HG02798 (cell line): ENCODE measurements around the gene TROAP.
"Not testable (repeated sequence)": the region's sequence is repeated elsewhere in the genome, so short reads cannot be mapped to it uniquely, and the experiment has no call there.

Source experiments
- ATAC-seq: cut with Tn5 transposase; IDR thresholded peaks from one replicate; pipeline ENCODE4 v1.9.1; 2021; ENCODE audit warnings: mild to moderate bottlenecking; ENCODE audit not compliant: unreplicated experiment, poor library complexity

TROAP gene, protein sequence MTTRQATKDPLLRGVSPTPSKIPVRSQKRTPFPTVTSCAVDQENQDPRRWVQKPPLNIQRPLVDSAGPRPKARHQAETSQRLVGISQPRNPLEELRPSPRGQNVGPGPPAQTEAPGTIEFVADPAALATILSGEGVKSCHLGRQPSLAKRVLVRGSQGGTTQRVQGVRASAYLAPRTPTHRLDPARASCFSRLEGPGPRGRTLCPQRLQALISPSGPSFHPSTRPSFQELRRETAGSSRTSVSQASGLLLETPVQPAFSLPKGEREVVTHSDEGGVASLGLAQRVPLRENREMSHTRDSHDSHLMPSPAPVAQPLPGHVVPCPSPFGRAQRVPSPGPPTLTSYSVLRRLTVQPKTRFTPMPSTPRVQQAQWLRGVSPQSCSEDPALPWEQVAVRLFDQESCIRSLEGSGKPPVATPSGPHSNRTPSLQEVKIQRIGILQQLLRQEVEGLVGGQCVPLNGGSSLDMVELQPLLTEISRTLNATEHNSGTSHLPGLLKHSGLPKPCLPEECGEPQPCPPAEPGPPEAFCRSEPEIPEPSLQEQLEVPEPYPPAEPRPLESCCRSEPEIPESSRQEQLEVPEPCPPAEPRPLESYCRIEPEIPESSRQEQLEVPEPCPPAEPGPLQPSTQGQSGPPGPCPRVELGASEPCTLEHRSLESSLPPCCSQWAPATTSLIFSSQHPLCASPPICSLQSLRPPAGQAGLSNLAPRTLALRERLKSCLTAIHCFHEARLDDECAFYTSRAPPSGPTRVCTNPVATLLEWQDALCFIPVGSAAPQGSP

GRCh38 chr12:49322708-49323523 is at the start of gene TROAP:
Gene TROAP (plus strand): TSS chr12:49323255. CDS start chr12:49323609, 354 bp downstream.
- peak; percentile 99 for ATAC-seq

DNA sequence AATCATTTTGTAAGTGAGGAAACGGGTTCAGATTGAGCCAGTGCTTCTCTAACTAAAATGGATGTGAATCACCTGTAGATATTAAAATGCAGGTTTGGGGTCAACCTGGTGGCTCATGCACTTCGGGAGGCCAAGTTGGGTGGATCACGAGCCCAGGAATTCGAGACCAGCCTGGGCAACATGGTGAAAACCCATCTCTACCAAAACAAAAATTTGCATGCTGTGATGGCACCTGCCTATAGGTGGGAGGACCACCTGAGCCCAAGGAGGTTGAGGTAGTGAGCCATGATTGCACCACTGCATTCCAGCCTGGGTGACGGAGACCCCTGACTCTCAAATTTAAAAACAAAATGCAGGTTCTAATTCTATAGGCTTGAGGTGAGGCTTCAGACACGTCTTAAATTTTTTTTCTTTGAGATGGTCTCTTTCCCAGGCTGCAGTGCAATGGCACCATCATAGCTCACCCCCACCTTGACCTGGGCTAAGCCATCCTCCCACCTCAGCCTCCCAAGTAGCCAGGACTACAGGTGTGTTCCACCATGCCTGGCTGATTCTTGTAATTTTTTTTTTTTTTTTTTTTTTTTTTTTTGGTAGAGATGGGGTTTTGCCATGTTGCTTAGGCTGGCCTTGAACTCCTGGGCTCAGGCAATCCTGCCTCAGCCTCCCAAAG is 49.2 kb upstream of the TROAP start:
- ATAC-seq: no peak

DNA sequence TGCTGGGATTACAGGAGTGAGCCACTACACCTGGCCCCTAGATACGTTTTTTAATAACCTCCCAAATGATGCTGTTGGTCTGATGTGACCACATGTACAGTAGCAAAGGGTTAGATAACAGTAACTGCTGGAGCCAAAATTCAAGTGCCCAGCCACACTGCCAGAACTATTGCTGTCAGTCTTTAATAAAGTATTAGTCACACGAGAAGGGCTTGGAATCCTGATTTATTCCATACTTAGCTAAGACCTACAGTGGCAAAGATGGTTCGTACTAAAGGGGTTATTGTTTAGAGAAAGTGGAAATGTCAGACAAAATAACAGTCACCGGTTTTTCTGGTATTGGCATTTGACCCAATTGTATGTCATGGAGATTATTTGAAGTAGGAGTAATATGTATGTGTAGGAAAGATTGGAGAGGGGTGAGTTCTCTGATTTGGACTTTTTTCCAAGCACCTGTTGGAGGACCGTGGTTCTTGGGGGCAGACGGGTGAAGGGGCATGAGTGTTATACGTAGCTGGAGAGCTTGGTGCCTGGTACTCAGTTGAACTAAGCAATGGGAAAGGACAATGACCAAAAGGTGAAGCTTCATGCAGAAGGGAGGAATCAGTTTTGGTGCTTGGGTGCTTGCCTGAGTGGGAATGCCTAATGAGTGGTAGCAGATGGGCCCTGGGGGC is 48.5 kb upstream of the TROAP start:
- no peak for ATAC-seq

GRCh38 chr12:49276304-49277290 is 46.5 kb upstream of the TROAP start:
- ATAC-seq: no peak

DNA sequence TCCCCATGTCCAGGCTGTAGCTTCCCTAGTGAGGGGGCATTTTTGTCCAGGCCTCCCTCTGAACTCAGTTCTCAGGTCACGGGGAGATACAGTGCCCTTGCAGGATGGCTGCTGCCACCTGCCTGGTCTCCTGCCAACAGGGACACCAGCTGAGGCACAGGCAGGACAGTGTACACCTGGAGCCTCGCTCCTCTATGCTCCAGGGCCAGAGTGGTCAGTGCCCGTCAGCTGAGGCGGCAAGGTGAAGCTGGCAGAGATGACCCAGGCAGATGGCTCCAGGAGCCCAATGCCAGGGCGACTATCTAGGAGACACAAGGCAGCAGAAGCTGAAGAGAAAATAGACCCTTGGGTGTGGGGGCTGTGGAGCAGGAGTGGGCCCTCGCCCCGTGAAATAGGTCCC is 45.6 kb upstream of the TROAP start:
- ATAC-seq: no peak

DNA sequence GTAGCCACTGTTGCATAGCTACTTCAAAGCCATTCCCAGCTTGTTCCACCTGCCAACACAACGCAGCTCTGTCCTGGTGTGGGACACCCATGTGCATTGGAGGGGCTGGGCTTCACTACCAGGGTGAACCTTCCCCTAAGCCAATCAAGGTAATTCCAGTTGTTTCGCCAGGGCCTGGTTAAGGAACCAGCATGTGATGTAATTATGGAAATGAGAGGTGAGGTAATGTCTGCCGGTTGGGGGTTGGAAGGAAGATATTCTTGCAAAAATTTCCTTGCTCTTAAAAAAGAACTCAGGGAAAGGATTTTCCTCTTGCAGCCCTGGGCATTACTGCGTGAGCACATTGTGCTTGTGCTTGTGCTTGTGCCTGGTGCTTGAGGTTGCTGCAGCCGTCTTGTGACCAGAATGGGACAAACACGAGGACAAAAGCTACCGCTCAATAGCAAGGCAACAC is 43.3 kb upstream of the TROAP start:
- no peak for ATAC-seq

DNA sequence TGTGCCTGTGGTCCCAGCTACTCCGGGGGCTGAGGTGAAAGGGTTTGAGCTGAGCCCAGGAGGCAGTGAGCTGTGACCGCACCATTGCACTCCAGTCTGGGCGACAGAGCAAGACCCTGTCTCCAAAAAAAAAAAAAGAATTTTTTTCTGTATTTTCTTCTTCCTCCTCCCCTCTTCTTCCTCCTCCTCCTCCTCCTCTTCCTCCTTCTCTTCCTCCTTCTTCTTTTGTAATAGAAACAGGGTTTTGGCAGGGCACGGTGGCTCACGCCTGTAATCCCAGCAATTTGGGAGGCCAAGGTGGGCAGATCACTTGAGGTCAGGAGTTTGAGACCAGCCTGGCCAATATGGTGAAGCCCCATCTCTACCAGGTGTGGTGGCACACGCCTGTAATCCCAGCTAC is 42.5 kb upstream of the TROAP start:
- ATAC-seq: not testable (repeated sequence)

DNA sequence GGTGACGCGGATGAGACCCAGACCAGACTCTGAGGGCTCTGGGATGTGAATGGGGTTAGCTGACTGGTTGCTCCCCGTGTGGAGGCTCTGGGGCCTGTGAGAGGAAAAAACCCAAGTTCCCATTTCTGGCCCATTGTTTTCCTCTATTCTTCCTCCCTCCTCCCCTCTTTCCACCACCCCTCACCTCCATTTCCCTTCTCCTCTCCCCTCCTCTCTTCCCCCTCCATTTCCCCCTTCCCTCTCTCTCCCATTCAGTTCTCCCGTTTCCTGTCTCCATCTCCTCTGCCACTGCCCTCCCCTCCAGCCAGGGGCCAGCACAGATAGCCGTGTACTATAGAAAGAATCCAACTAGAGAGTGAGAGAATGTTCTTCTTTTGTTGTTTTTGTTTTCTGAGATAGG is 40.8 kb upstream of the TROAP start:
- ATAC-seq: no peak

DNA sequence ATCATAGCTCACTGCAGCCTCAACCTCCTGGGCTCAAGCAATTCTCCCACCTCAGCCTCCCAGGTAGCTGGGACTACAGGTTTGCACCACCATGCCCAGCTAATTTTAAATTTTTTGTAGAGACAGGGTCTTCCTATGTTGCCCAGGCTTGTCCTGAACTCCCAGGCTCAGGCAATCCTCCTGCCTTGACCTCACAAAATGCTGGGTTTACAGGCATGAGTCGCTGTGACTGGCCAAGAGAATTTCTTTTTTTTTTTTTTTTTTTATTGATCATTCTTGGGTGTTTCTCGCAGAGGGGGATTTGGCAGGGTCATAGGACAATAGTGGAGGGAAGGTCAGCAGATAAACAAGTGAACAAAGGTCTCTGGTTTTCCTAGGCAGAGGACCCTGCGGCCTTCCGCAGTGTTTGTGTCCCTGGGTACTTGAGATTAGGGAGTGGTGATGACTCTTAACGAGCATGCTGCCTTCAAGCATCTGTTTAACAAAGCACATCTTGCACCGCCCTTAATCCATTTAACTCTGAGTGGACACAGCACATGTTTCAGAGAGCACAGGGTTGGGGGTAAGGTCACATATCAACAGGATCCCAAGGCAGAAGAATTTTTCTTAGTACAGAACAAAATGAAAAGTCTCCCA is 40.2 kb upstream of the TROAP start:
- not testable (repeated sequence) for ATAC-seq

- no peak for ATAC-seq
Measured at GRCh38 chr12:49283541-49284429, 39.3 kb upstream of the TROAP start.

- no peak for ATAC-seq
Measured at GRCh38 chr12:49284672-49285071, 38.4 kb upstream of the TROAP start.

DNA sequence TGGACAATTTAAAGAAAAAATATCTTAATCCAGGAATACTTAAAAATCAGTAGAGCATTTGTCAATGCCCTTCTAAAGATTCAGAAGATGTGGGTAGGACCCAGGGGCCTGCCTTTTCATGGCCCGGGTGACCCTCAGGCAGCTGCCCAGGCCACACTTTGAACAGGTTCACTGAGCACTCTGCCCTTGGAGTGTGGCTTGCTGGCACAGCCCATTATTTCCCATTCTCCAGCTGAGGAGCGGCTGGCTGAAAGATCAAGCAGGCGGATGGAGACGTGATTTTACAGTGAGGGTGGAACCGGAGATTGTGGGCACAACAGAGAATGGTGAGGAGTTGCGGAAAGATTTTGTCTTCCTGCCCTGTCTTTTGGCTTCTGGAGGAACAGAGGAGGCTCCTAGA is 35.2 kb upstream of the TROAP start:
- ATAC-seq: no peak

DNA sequence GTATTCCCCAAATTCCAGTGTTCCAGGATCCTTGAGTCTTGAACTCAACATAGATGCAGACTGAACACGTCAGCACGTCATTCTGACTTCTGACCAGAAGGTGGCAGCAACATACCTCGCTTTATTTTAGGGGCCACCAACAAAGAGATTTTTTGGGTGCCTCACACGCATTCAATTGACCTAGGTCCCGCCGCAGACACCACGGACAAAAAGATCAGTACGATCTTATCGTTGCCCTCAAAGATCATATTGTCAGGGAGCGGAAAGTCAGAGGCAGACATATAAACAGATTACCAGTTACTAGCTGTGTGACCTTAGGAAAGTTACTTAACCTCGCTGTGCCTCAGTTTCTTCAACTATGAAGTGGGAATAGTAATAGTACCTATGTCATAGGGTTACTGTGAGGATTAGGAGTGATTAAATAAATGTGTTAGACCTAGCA is 34.6 kb upstream of the TROAP start:
- no peak for ATAC-seq

DNA sequence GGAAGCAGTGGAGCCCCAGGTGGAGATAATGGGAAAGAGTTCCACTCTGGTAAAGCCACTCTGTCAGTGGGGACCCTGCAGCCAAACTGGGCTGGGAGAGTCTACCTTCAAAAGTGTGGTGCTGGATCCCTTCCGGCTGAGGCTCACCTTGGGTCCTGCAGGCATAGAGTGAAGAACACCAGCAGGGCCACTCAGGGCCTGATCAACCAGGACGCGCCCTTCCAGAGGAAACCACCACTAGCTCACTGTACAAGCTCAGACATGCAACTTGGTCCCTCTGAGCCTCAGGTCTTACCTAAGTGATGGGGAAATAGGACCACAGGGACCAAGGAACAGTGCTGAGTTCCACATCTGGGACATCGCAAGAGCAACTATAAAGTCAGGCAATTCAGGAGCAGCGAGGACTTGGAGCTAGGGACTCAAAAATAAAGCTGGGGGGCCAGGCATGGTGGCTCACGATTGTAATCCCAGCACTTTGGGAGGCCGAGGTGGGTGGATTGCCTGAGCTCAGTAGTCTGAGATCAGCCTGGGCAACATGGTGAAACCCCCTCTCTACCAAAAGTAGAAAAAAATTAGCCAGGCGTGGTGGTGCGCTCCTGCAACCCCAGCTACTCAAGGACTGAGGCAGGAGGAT is 34.0 kb upstream of the TROAP start:
- no peak for ATAC-seq

DNA sequence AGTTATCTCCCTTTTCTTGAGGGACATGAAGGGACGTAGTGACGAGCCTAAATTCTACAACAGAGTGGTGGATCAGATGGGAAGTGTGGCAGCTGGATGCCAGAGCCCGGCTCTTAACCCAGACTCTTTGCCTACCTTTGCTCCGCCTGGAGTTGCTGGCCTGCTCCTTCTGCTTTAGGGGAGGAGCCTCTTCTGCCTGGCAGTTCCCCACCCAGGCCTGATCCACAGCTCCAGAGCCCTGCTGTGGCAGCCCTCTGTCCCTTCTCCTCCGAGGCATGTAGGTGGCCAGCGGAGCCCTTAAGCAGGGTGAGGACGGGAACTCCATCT is 30.4 kb upstream of the TROAP start:
- ATAC-seq: no peak

GRCh38 chr12:49293056-49293956 is 29.7 kb upstream of the TROAP start:
- ATAC-seq: no peak
